Endothelial cell of umbilical vein (primary cell): ENCODE results near the gene SESN3. TPM values are rescaled to one million over a fixed set of nuclear protein-coding genes. Genes with fewer than 3 reads are reported as not detected.

Experiments used
- BruUV-seq: library from RNA; stranded (reverse); fragments of 400-500 nt; replicated peaks from 2 replicates; lab custom pipeline; 2021; lab: Mats Ljungman, UMichigan
- CTCF ChIA-PET: fragments of 300-600, 350-600 bp; sonication (Branson Sonifier 250); formaldehyde crosslinking; loops from one replicate; lab custom pipeline; 2021; ENCODE audit warnings: antibody characterized with exemption, inconsistent platforms; lab: Charles Lee
- POLR2A ChIA-PET: fragments of 300-600, 350-600 bp; sonication (Branson Sonifier 250); formaldehyde crosslinking; loops from one replicate; lab custom pipeline; 2021; ENCODE audit warnings: antibody characterized with exemption, inconsistent platforms; lab: Charles Lee
- DNase-seq: peaks from one replicate; pipeline ENCODE4 v3.0.0-alpha.2; 2011; ENCODE audit warnings: low read depth, low spot score
- FAIRE-seq: peaks from 2 replicates; lab custom pipeline; 2011; peaks lifted over from hg19 to GRCh38; lab: Jason Lieb, UNC
- H2AFZ ChIP-seq: 2 replicates; pipeline ENCODE4 v1.6.0; 2012; ENCODE audit warnings: low read depth, low read length, control low read depth, inconsistent platforms
- H3K27ac ChIP-seq: 2 replicates; pipeline ENCODE4 v1.5.1; 2011; ENCODE audit warnings: low read depth, mild to moderate bottlenecking, control low read depth, low read length, moderate library complexity; ENCODE audit not compliant: insufficient read depth
- H3K27me3 ChIP-seq, 2 experiments: 2 replicates each; pipeline versions ENCODE4 v1.6.0 to v1.6.1; 2011; ENCODE audit warnings: low read length in 2 of 2, mixed read lengths in 1 of 2; ENCODE audit not compliant: control insufficient read depth in 2 of 2, insufficient read depth in 2 of 2
- H3K36me3 ChIP-seq, 2 experiments: 2 replicates in 1 of 2; 3 replicates in 1 of 2; pipeline ENCODE4 v1.5.1; 2011; ENCODE audit warnings: low read length in 2 of 2, mild to moderate bottlenecking in 1 of 2, moderate library complexity in 1 of 2; ENCODE audit not compliant: control insufficient read depth in 2 of 2, insufficient read depth in 2 of 2; ENCODE audit errors: extremely low read depth in 1 of 2
- H3K4me1 ChIP-seq: 3 replicates; pipeline ENCODE4 v1.5.1; 2011; ENCODE audit warnings: mild to moderate bottlenecking, low read length; ENCODE audit not compliant: control insufficient read depth, insufficient read depth; ENCODE audit errors: extremely low read depth
- H3K4me2 ChIP-seq: 2 replicates; pipeline ENCODE4 v1.6.1; 2011; ENCODE audit warnings: low read length, control low read depth, mixed read lengths; ENCODE audit not compliant: insufficient read depth
- H3K4me3 ChIP-seq, 3 experiments: fragments of 200-600 bp in 1 of 3; sonication (generic), shearing (Covaris generic) in 1 of 3; replicated peaks in 1 of 3; 2 replicates each; pipeline ENCODE4 v1.5.1; 2011 to 2016; ENCODE audit warnings: control low read depth in 3 of 3, low read length in 3 of 3, mild to moderate bottlenecking in 2 of 3, inconsistent platforms in 1 of 3, low read depth in 1 of 3, moderate library complexity in 1 of 3; ENCODE audit not compliant: insufficient read depth in 1 of 3
- H3K79me2 ChIP-seq: 2 replicates; pipeline ENCODE4 v1.6.0; 2012; ENCODE audit warnings: low read length, inconsistent platforms; ENCODE audit not compliant: control insufficient read depth, insufficient read depth
- H3K9ac ChIP-seq: replicated peaks from 2 replicates; pipeline ENCODE3; 2011; ENCODE audit warnings: low read length, control low read depth; ENCODE audit not compliant: insufficient read depth; ENCODE audit errors: extremely low read depth
- H3K9me1 ChIP-seq: replicated peaks from 3 replicates; pipeline ENCODE4 v1.6.0; 2011; ENCODE audit warnings: mild to moderate bottlenecking, low read length; ENCODE audit not compliant: control insufficient read depth, insufficient read depth; ENCODE audit errors: extremely low read depth
- H3K9me3 ChIP-seq: replicated peaks from 2 replicates; pipeline ENCODE4 v1.5.1; 2012; ENCODE audit warnings: low read length, inconsistent platforms; ENCODE audit not compliant: control insufficient read depth, insufficient read depth
- H4K20me1 ChIP-seq: replicated peaks from 2 replicates; pipeline ENCODE3; 2011; ENCODE audit warnings: mild to moderate bottlenecking, low read length; ENCODE audit not compliant: control insufficient read depth, insufficient read depth; ENCODE audit errors: extremely low read depth
- EZH2 ChIP-seq: IDR thresholded peaks from 2 replicates; pipeline ENCODE4 v1.6.1; 2012; ENCODE audit warnings: borderline replicate concordance, low read depth, mild to moderate bottlenecking, moderate library complexity, low read length, inconsistent platforms; ENCODE audit not compliant: severe bottlenecking
- FOS ChIP-seq: IDR thresholded peaks from 2 replicates; pipeline ENCODE4 v1.6.1; 2011; ENCODE audit warnings: mild to moderate bottlenecking, low read length, moderate library complexity, borderline replicate concordance; ENCODE audit not compliant: insufficient read depth
- GATA2 ChIP-seq: IDR thresholded peaks from 2 replicates; pipeline ENCODE4 v1.7.0; 2011; ENCODE audit warnings: low read depth, mild to moderate bottlenecking, moderate library complexity, mixed read lengths, low read length; ENCODE audit not compliant: insufficient read length, insufficient read depth
- JUN ChIP-seq: IDR thresholded peaks from 2 replicates; pipeline ENCODE4 v1.6.1; 2011; ENCODE audit warnings: borderline replicate concordance, low read depth; ENCODE audit not compliant: insufficient read length, insufficient read depth
- MYC ChIP-seq: IDR thresholded peaks from one replicate; pipeline ENCODE4 v1.6.1; 2011; ENCODE audit warnings: mild to moderate bottlenecking, low read depth, low read length
- POLR2A ChIP-seq: IDR thresholded peaks from 2 replicates; pipeline ENCODE4 v1.6.1; 2012; ENCODE audit warnings: low read depth, mild to moderate bottlenecking, control low read depth, low read length
- POLR2AphosphoS5 ChIP-seq: IDR thresholded peaks from 2 replicates; pipeline ENCODE4 v1.6.1; 2012; ENCODE audit warnings: low read depth, mild to moderate bottlenecking, control low read depth, low read length, moderate library complexity; ENCODE audit not compliant: insufficient read depth
- dilution Hi-C: fragments of 300-500 bp; cut with MboI; formaldehyde crosslinking; loops from one replicate; pipeline ENCODE4 v1.15.0; 2019; ENCODE audit warnings: low sequenced_read_pairs; ENCODE audit not compliant: extremely low pct_ligation_motif_present
- intact Hi-C: fragments of 100-400 bp; cut with micrococcal nuclease; formaldehyde crosslinking; loops from one replicate; pipeline ENCODE4 v1.10.0; 2022
- polyA plus RNA-seq, 4 experiments: library from polyadenylated mRNA; depleted of rRNA in 3 of 4; stranded (reverse) in 3 of 4; unstranded in 1 of 4; fragments of >200 nt; gene quantifications; 2 replicates each; pipeline versions ENCODE4 v1.2.1 to v1.2.3, GENCODE V29; 2011 to 2012; ENCODE audit warnings: missing spikeins in 1 of 4
- total RNA-seq: library from RNA; stranded (reverse); gene quantifications from 2 replicates; pipeline ENCODE4 v1.2.3, GENCODE V29; 2021
- TF ChIP-seq, protein P1 (sequence below), 2 donors: IDR thresholded peaks; 1 replicate in 1 of 2; 2 replicates in 1 of 2; pipeline ENCODE4 v1.5.1; 2011; ENCODE audit warnings: low read length in 2 of 2, mild to moderate bottlenecking in 2 of 2, moderate library complexity in 2 of 2, control low read depth in 1 of 2, inconsistent platforms in 1 of 2, low read depth in 1 of 2; ENCODE audit not compliant: insufficient read depth in 1 of 2; ENCODE audit errors: extremely low read depth in 1 of 2
- TF ChIP-seq, protein P2 (sequence below): IDR thresholded peaks from 2 replicates; pipeline ENCODE4 v1.6.1; 2011; ENCODE audit not compliant: insufficient read depth, insufficient read length

Gene SESN3
- total and polyA plus RNA-seq, 2 donors (not counting 3 experiments of a cell fraction or from before 2014, with no cell fraction given): 1.6 to 6.9 TPM

DNA sequence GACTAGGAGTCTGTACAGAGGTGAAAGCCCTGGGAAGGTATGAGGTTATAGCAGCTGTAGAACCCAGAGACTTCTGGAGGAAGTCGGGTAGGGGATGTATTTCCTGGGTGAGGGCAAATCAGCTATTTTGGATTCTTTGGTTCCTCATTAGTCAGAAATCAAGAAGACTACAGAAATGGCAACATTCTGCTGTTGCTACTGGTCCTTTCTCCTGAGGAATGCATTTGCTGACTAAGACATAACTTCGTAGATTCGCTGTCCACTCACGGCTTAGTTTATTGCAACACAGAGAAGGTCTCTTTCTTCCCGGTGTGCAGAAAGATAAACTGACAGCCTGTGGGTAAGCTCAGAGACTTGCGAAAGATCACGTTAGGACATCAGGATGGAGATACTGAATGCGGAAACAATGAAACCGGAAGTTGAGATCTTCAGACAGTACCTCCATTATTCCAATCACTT lies 25.3 kb upstream of the SESN3 start:
- DNase-seq (no peak), FAIRE-seq (no peak)
- Histone ChIP-seq H2AFZ (no peak overlapping the region), H3K4me2 (no peak overlapping the region), H3K4me1 (no peaks in the 10 kb centered on the region), H3K27ac (no peak overlapping the region), H3K9me1 (no peaks in the 10 kb centered on the region), H3K9ac (no peak overlapping the region), H3K9me3 (no peaks in the 10 kb centered on the region), H3K27me3 (peaks cover 0 to 4% of the 10 kb centered on the region in 2 experiments), H3K79me2 (no peaks in the 10 kb centered on the region), H3K4me3 (no peak overlapping the region), H3K36me3 (no peaks in the 10 kb centered on the region), H4K20me1 (no peaks in the 10 kb centered on the region)
- no TSS peak for BruUV-seq
- dilution Hi-C loops (no loop called here), intact Hi-C loops (no loop called here)
- ChIA-PET POLR2A (no interaction called here), CTCF (no interaction called here)
- TF ChIP-seq POLR2AphosphoS5: no peak
- no peak for TF ChIP-seq GATA2
- TF ChIP-seq, protein P1, sequence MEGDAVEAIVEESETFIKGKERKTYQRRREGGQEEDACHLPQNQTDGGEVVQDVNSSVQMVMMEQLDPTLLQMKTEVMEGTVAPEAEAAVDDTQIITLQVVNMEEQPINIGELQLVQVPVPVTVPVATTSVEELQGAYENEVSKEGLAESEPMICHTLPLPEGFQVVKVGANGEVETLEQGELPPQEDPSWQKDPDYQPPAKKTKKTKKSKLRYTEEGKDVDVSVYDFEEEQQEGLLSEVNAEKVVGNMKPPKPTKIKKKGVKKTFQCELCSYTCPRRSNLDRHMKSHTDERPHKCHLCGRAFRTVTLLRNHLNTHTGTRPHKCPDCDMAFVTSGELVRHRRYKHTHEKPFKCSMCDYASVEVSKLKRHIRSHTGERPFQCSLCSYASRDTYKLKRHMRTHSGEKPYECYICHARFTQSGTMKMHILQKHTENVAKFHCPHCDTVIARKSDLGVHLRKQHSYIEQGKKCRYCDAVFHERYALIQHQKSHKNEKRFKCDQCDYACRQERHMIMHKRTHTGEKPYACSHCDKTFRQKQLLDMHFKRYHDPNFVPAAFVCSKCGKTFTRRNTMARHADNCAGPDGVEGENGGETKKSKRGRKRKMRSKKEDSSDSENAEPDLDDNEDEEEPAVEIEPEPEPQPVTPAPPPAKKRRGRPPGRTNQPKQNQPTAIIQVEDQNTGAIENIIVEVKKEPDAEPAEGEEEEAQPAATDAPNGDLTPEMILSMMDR (IDR thresholded peaks at IDR 0.05; ENCODE audit: extremely low read depth in 1 of 2, insufficient read depth in 1 of 2, low read depth in 1 of 2, low read length in 2 of 2): no peak
- TF ChIP-seq JUN: no peak
- no peak for TF ChIP-seq POLR2A
- TF ChIP-seq, protein P2, sequence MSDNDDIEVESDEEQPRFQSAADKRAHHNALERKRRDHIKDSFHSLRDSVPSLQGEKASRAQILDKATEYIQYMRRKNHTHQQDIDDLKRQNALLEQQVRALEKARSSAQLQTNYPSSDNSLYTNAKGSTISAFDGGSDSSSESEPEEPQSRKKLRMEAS: no peak
- TF ChIP-seq MYC: no peak
- no peak for TF ChIP-seq EZH2
- no peak for TF ChIP-seq FOS
